Measurements from ENCODE around the gene PLG. TPM values are rescaled to one million over a fixed set of nuclear protein-coding genes. Genes with fewer than 3 reads are reported as not detected.
"Not testable (repeated sequence)": the region's sequence is repeated elsewhere in the genome, so short reads cannot be mapped to it uniquely, and the experiment has no call there.

The PLG gene
- total RNA-seq (2021) (not detected in 2 replicates), Bru-seq, nascent RNA (not detected), BruChase-seq, experiment 1, labeled RNA remaining after a 2-hour chase (not detected), BruChase-seq, experiment 2, labeled RNA remaining after a 6-hour chase (not detected)
- long read RNA-seq, result 0 reads

DNA sequence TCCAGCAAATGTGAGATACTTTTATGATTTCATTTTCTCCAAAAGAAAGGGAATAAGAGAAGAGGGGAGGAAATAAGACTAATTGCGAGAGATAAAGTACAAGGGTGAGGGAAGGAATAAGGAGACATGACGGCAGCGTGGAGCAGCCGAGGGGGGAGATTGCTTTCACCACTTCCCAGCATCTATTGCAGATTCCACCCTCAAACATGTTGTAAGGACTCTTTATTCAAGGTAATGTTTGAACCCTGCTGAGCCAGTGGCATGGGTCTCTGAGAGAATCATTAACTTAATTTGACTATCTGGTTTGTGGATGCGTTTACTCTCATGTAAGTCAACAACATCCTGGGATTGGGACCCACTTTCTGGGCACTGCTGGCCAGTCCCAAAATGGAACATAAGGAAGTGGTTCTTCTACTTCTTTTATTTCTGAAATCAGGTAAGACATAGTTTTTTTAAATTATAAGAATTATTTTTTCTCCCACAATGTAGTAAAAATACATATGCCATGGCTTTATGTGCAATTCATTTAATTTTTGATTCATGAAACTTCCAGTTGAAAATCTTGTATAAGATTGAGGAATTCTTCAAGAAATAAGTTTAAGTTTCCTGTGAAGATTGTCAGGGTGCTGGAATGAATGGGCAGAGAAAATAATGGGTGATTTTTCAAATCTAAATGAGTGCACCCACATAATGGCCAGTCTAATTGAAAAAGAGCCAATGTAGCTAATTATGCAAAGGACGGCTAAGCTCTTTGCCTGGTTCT lies at the start of gene PLG:
Gene PLG (plus strand): TSS at position 327 of the 763 bp plus-strand sequence. CDS start 61 bp downstream, at position 388.
- H3K36me3 ChIP-seq (ENCODE audit: insufficient read depth, low read length, poor library complexity, severe bottlenecking); CTCF ChIA-PET; DNase-seq (ENCODE audit: low spot score); H3K4me1 ChIP-seq (ENCODE audit: insufficient read depth, low read length, poor library complexity, severe bottlenecking); H3K4me3 ChIP-seq (ENCODE audit: low read depth, low read length, poor library complexity, severe bottlenecking); intact Hi-C loops (cut with micrococcal nuclease; ENCODE audit: unreplicated experiment); POLR2A ChIA-PET (ENCODE audit: low non-redundant PET); H3K27ac ChIP-seq (ENCODE audit: low read depth, low read length, poor library complexity, severe bottlenecking); BruUV-seq (replicated peaks); H3K9me3 ChIP-seq (ENCODE audit: low read depth, low read length, poor library complexity, severe bottlenecking); H3K27me3 ChIP-seq (replicated peaks; ENCODE audit: insufficient read depth, low read depth, low read length, poor library complexity): not testable (repeated sequence)

DNA sequence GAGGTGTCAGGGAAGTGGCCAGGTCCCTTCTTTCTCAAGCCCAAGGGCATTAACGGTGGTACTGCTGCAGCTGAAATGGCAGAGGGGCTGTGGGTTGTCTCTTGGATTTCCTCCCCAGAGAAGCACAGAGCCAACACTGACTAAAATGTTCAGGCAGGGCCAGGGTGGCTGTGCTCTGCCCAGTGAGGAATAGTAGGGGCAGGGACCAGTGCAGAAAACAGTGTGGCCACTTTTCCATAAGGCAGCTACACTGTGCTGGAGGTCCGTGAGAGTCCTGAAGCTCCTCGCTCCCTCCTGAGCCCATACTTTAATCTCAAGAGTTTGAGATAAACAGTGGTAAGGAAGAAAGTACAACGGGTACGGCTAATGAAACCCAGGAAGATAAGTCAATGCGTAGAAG lies 42.5 kb upstream of the PLG start:
- no TSS peak for BruUV-seq (replicated peaks)
- H3K4me3 ChIP-seq (ENCODE audit: low read depth, low read length, poor library complexity, severe bottlenecking), result no peak overlapping the region
- DNase-seq (ENCODE audit: low spot score), result no peak
- intact Hi-C loops (cut with micrococcal nuclease; ENCODE audit: unreplicated experiment), result no loop called here
- H3K36me3 ChIP-seq (ENCODE audit: insufficient read depth, low read length, poor library complexity, severe bottlenecking), result no peaks in the 10 kb centered on the region
- ChIA-PET CTCF (no interaction called here), POLR2A (ENCODE audit: low non-redundant PET) (no interaction called here)
- no peaks in the 10 kb centered on the region for H3K9me3 ChIP-seq (ENCODE audit: low read depth, low read length, poor library complexity, severe bottlenecking)
- no peak overlapping the region for H3K27ac ChIP-seq (ENCODE audit: low read depth, low read length, poor library complexity, severe bottlenecking)
- no peaks in the 10 kb centered on the region for H3K27me3 ChIP-seq (replicated peaks; ENCODE audit: insufficient read depth, low read depth, low read length, poor library complexity)
- H3K4me1 ChIP-seq (ENCODE audit: insufficient read depth, low read length, poor library complexity, severe bottlenecking), result no peaks in the 10 kb centered on the region
- TF ChIP-seq, protein P1, sequence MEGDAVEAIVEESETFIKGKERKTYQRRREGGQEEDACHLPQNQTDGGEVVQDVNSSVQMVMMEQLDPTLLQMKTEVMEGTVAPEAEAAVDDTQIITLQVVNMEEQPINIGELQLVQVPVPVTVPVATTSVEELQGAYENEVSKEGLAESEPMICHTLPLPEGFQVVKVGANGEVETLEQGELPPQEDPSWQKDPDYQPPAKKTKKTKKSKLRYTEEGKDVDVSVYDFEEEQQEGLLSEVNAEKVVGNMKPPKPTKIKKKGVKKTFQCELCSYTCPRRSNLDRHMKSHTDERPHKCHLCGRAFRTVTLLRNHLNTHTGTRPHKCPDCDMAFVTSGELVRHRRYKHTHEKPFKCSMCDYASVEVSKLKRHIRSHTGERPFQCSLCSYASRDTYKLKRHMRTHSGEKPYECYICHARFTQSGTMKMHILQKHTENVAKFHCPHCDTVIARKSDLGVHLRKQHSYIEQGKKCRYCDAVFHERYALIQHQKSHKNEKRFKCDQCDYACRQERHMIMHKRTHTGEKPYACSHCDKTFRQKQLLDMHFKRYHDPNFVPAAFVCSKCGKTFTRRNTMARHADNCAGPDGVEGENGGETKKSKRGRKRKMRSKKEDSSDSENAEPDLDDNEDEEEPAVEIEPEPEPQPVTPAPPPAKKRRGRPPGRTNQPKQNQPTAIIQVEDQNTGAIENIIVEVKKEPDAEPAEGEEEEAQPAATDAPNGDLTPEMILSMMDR (conservative IDR thresholded peaks at IDR 0.05; ENCODE audit: low read depth, low read length), result no peak
- TF ChIP-seq EZH2 (IDR thresholded peaks at IDR 0.05; ENCODE audit: borderline replicate concordance, low read depth, low read length, poor library complexity, severe bottlenecking), result no peak

DNA sequence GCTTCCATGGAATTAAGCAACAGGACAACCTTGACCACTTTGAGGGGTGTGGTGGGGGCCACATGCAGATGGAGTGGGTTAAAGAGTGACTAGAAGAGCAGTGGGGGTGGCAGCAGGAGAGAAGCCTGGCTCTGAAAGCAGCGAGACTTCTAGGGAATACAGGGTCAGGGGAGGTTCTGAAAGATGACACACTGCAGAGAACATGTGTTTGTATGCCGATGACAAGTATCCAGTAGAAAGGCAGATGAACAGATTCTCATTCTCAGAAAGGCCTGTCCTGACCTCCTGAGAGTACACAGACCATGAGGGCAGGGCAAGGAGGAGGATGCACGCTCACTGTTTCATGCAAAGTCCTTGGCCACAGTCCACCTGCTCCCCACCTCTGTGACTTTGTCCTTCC lies 40.8 kb upstream of the PLG start:
- H3K27ac ChIP-seq (ENCODE audit: low read depth, low read length, poor library complexity, severe bottlenecking), result no peak overlapping the region
- H3K4me3 ChIP-seq (ENCODE audit: low read depth, low read length, poor library complexity, severe bottlenecking), result no peak overlapping the region
- H3K9me3 ChIP-seq (ENCODE audit: low read depth, low read length, poor library complexity, severe bottlenecking), result no peaks in the 10 kb centered on the region
- TF ChIP-seq, protein P1 (conservative IDR thresholded peaks at IDR 0.05; ENCODE audit: low read depth, low read length), result no peak
- TF ChIP-seq EZH2 (IDR thresholded peaks at IDR 0.05; ENCODE audit: borderline replicate concordance, low read depth, low read length, poor library complexity, severe bottlenecking), result no peak
- BruUV-seq (replicated peaks), result no TSS peak
- H3K27me3 ChIP-seq (replicated peaks; ENCODE audit: insufficient read depth, low read depth, low read length, poor library complexity), result no peaks in the 10 kb centered on the region
- POLR2A ChIA-PET (ENCODE audit: low non-redundant PET), result no interaction called here
- no peaks in the 10 kb centered on the region for H3K36me3 ChIP-seq (ENCODE audit: insufficient read depth, low read length, poor library complexity, severe bottlenecking)
- no peak for DNase-seq (ENCODE audit: low spot score)
- CTCF ChIA-PET, result no interaction called here
- intact Hi-C loops (cut with micrococcal nuclease; ENCODE audit: unreplicated experiment), result no loop called here
- no peaks in the 10 kb centered on the region for H3K4me1 ChIP-seq (ENCODE audit: insufficient read depth, low read length, poor library complexity, severe bottlenecking)

DNA sequence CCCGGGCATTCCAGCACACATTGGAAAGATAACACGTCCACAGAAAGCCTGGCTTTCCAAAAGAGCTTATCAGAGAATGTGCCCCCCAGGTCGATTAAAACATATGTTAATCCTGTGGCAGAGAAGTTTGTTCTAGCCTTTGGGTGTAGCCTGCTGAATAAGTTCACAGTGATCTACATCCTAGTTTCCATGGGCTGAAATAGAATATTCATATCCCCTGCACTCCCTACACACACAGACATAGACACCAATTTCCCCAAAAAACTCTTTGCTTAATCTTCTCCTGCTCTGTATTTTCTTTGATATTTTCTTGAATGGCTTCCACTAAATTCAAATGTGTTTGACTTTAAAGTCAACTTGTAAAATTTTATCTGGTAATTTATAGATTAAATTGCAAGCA lies 39.6 kb upstream of the PLG start:
- H3K27me3 ChIP-seq (replicated peaks; ENCODE audit: insufficient read depth, low read depth, low read length, poor library complexity), result no peaks in the 10 kb centered on the region
- no peak overlapping the region for H3K4me3 ChIP-seq (ENCODE audit: low read depth, low read length, poor library complexity, severe bottlenecking)
- POLR2A ChIA-PET (ENCODE audit: low non-redundant PET), result no interaction called here
- DNase-seq (ENCODE audit: low spot score), result no peak
- H3K4me1 ChIP-seq (ENCODE audit: insufficient read depth, low read length, poor library complexity, severe bottlenecking), result no peaks in the 10 kb centered on the region
- intact Hi-C loops (cut with micrococcal nuclease; ENCODE audit: unreplicated experiment), result no loop called here
- no peaks in the 10 kb centered on the region for H3K9me3 ChIP-seq (ENCODE audit: low read depth, low read length, poor library complexity, severe bottlenecking)
- no TSS peak for BruUV-seq (replicated peaks)
- TF ChIP-seq, protein P1 (conservative IDR thresholded peaks at IDR 0.05; ENCODE audit: low read depth, low read length), result no peak
- TF ChIP-seq EZH2 (IDR thresholded peaks at IDR 0.05; ENCODE audit: borderline replicate concordance, low read depth, low read length, poor library complexity, severe bottlenecking), result no peak
- H3K27ac ChIP-seq (ENCODE audit: low read depth, low read length, poor library complexity, severe bottlenecking), result no peak overlapping the region
- CTCF ChIA-PET, result no interaction called here
- no peaks in the 10 kb centered on the region for H3K36me3 ChIP-seq (ENCODE audit: insufficient read depth, low read length, poor library complexity, severe bottlenecking)
